ENCODE measurements around the gene ARFGEF3.
"Not testable (repeated sequence)": the region's sequence is repeated elsewhere in the genome, so short reads cannot be mapped to it uniquely, and the experiment has no call there.

The ARFGEF3 gene

GRCh38 chr6:138275976-138276375, 114.2 kb downstream of the ARFGEF3 start:
- FAIRE-seq = no peak

- no peak for FAIRE-seq
Observed at GRCh38 chr6:138277835-138278234, 116.1 kb downstream of the ARFGEF3 start.

- FAIRE-seq = no peak
Observed at GRCh38 chr6:138278326-138278725, 116.6 kb downstream of the ARFGEF3 start.

- no peak for FAIRE-seq
Observed at GRCh38 chr6:138285800-138286199, 124.1 kb downstream of the ARFGEF3 start.

- FAIRE-seq = no peak
Observed at GRCh38 chr6:138286698-138287097, 125.0 kb downstream of the ARFGEF3 start.

GRCh38 chr6:138287144-138287955, 125.6 kb downstream of the ARFGEF3 start:
- no peak for FAIRE-seq

GRCh38 chr6:138288428-138289085, 126.8 kb downstream of the ARFGEF3 start:
- FAIRE-seq = not testable (repeated sequence)

GRCh38 chr6:138289739-138290138, 128.0 kb downstream of the ARFGEF3 start:
- no peak for FAIRE-seq

- FAIRE-seq = no peak
Observed at GRCh38 chr6:138290423-138290962, 128.8 kb downstream of the ARFGEF3 start.

GRCh38 chr6:138291036-138291848, 129.5 kb downstream of the ARFGEF3 start:
- no peak for FAIRE-seq

GRCh38 chr6:138291849-138292181, 130.1 kb downstream of the ARFGEF3 start:
- FAIRE-seq = no peak

GRCh38 chr6:138292482-138292881, 130.7 kb downstream of the ARFGEF3 start:
- no peak for FAIRE-seq

- FAIRE-seq = no peak
Observed at GRCh38 chr6:138293428-138294395, 132.0 kb downstream of the ARFGEF3 start.

GRCh38 chr6:138296381-138296780, 134.6 kb downstream of the ARFGEF3 start:
- FAIRE-seq = no peak

GRCh38 chr6:138296786-138297185, 135.0 kb downstream of the ARFGEF3 start:
- FAIRE-seq = no peak

- FAIRE-seq = no peak
Observed at GRCh38 chr6:138297761-138298298, 136.1 kb downstream of the ARFGEF3 start.

- FAIRE-seq = no peak
Observed at GRCh38 chr6:138300469-138300868, 138.7 kb downstream of the ARFGEF3 start.

GRCh38 chr6:138302554-138302953, 140.8 kb downstream of the ARFGEF3 start:
- no peak for FAIRE-seq

GRCh38 chr6:138307352-138307751, 145.6 kb downstream of the ARFGEF3 start:
- FAIRE-seq = no peak

GRCh38 chr6:138307816-138308730, 146.3 kb downstream of the ARFGEF3 start:
- no peak for FAIRE-seq

- no peak for FAIRE-seq
Observed at GRCh38 chr6:138308731-138309110, 147.0 kb downstream of the ARFGEF3 start.
